NCI-H2227 (cell line): ENCODE measurements around the gene CLSTN2.
A peak's percentile ranks its signal among the peaks of the same experiment; 100 is the strongest.

Experiments
- DNase-seq: peaks from one replicate; lab custom pipeline; 2025; ENCODE audit not compliant: unreplicated experiment; lab: John Stamatoyannopoulos, UW

CLSTN2 gene

GRCh38 chr3:140268610-140269009 is 333.6 kb downstream of the CLSTN2 start:
- no peak for DNase-seq

- DNase-seq, result no peak
Observed at GRCh38 chr3:140270329-140270728, 335.3 kb downstream of the CLSTN2 start.

- DNase-seq, result no peak
Observed at GRCh38 chr3:140273542-140274195, 338.7 kb downstream of the CLSTN2 start.

GRCh38 chr3:140274429-140274828 is 339.4 kb downstream of the CLSTN2 start:
- DNase-seq, result no peak

GRCh38 chr3:140276703-140277102 is 341.7 kb downstream of the CLSTN2 start:
- DNase-seq, result peak; percentile 22

- no peak for DNase-seq
Observed at GRCh38 chr3:140277886-140278285, 342.9 kb downstream of the CLSTN2 start.

GRCh38 chr3:140284372-140284771 is 349.4 kb downstream of the CLSTN2 start:
- peak; percentile 1 for DNase-seq

GRCh38 chr3:140285380-140285779 is 350.4 kb downstream of the CLSTN2 start:
- no peak for DNase-seq

GRCh38 chr3:140288595-140288994 is 353.6 kb downstream of the CLSTN2 start:
- DNase-seq, result no peak

- DNase-seq, result no peak
Observed at GRCh38 chr3:140290105-140290504, 355.1 kb downstream of the CLSTN2 start.

- DNase-seq, result no peak
Observed at GRCh38 chr3:140292170-140292569, 357.2 kb downstream of the CLSTN2 start.

GRCh38 chr3:140292684-140293083 is 357.7 kb downstream of the CLSTN2 start:
- DNase-seq, result no peak

- DNase-seq, result no peak
Observed at GRCh38 chr3:140294058-140294457, 359.1 kb downstream of the CLSTN2 start.

GRCh38 chr3:140296796-140297352 is 361.9 kb downstream of the CLSTN2 start:
- DNase-seq, result no peak

GRCh38 chr3:140298043-140298442 is 363.1 kb downstream of the CLSTN2 start:
- no peak for DNase-seq

GRCh38 chr3:140298569-140299070 is 363.6 kb downstream of the CLSTN2 start:
- no peak for DNase-seq

- no peak for DNase-seq
Observed at GRCh38 chr3:140303875-140304274, 368.9 kb downstream of the CLSTN2 start.

- DNase-seq, result no peak
Observed at GRCh38 chr3:140308535-140308934, 373.6 kb downstream of the CLSTN2 start.

- DNase-seq, result no peak
Observed at GRCh38 chr3:140311428-140311827, 376.4 kb downstream of the CLSTN2 start.

- no peak for DNase-seq
Observed at GRCh38 chr3:140315955-140316354, 381.0 kb downstream of the CLSTN2 start.

- DNase-seq, result no peak
Observed at GRCh38 chr3:140316466-140316865, 381.5 kb downstream of the CLSTN2 start.

- no peak for DNase-seq
Observed at GRCh38 chr3:140316868-140317400, 381.9 kb downstream of the CLSTN2 start.

GRCh38 chr3:140319739-140320138 is 384.8 kb downstream of the CLSTN2 start:
- DNase-seq, result no peak
